NCI-H2081 (cell line): ENCODE data around the gene WNT8A.
A peak's percentile ranks its signal among the peaks of the same experiment; 100 is the strongest.
"Not testable (repeated sequence)": the region's sequence is repeated elsewhere in the genome, so short reads cannot be mapped to it uniquely, and the experiment has no call there.

ENCODE experiments used
- DNase-seq, 2 experiments: peaks; one replicate each; lab custom pipeline; 2025; lab: John Stamatoyannopoulos, UW

WNT8A gene

GRCh38 chr5:138083702-138084101, at the start of gene WNT8A:
WNT8A (plus strand) TSS chr5:138084033; CDS start chr5:138084128, 95 bp downstream.
- DNase-seq = no peak

DNA sequence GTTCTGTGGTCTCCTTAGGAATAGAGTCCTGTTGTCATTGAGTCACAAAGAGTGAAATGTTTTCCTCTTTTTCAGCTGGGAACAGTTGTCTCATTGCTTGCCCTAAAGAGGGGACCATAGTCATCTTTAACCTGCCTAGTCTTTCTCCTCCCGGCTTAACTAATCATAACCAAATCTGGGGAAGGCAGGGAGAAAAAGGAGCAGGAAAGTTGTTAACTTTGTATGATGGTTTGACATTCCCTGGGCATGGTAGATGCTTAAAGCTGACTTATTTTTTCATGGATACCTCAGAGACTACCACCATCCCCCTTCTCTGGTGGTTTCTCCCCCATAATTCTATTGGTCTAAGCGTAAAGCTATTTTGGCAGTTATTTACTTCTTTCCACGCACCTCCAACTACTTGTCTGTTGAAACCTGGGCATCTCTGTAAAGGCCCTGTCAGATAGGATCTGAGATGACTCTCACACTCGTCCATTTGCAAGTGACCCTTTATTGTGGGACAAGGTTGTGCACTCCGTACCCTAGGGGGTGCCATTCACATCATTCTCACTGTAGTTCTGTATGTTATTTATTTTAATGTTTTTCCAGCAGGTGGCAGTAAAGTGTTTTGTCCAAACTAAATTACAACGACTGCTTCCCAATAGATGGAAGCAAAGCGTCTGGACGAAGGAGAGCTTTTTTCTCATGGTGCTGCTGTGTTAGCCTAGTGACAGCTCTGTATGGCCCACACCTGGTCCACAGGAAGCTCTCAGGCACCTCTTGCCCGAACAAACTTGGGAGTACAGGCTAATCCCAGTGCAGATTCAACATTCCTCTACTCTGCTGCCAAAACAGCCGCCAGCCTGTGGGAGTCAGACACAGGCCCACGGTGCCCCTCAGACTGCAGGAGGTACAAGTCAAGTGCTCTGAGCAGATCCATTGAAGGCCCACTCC, 48.0 kb upstream of the WNT8A start:
- DNase-seq = peak; percentile 73 to 82

DNA sequence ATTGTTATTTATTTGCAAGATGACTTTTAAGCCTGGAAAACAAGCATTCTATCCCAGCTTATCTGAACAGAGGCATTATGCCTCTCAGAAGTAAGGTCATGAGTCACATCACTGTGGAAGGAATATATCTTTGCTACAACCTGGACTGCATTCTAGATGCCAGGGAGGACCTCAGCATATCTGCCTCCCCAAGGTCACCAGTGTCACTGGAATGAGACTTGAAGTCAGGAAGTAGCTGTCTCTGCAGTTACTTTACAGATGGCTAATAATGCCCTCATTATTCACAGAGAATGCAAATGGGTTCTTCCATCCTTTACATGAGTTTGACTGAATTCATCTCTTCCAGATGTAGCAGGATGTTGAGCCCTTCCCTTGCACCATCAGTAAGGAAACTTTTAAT, 46.6 kb upstream of the WNT8A start:
- DNase-seq = no peak

- no peak for DNase-seq
Observed at GRCh38 chr5:138037907-138038633, 45.8 kb upstream of the WNT8A start.

DNA sequence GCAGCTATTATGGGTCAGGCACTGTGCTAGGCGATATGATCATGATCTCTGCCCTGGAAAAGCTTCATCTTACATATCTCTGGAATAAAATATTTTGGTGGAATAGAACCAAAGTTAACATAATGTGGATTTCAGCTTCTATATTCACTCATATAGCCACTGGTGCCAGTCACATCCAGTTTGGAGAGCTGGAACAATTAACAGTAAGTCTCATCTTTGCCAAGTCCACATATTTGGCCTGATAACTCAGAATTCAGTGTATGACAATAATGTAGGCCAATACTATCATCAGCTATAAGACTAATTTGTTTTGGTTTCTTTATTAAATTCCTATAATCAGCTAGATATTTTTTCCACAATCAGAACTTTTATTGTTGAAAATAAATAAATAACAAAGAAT, 45.0 kb upstream of the WNT8A start:
- no peak for DNase-seq

GRCh38 chr5:138045283-138045682, 38.5 kb upstream of the WNT8A start:
- DNase-seq = not testable (repeated sequence)

- no peak for DNase-seq
Observed at GRCh38 chr5:138051441-138052296, 32.2 kb upstream of the WNT8A start.

- not testable (repeated sequence) for DNase-seq
Observed at GRCh38 chr5:138052718-138053117, 31.1 kb upstream of the WNT8A start.

- no peak for DNase-seq
Observed at GRCh38 chr5:138053554-138053953, 30.3 kb upstream of the WNT8A start.

GRCh38 chr5:138054206-138054605, 29.6 kb upstream of the WNT8A start:
- no peak for DNase-seq

- no peak for DNase-seq
Observed at GRCh38 chr5:138054847-138055558, 28.8 kb upstream of the WNT8A start.

GRCh38 chr5:138064526-138064925, 19.3 kb upstream of the WNT8A start:
- no peak for DNase-seq

- DNase-seq = no peak
Observed at GRCh38 chr5:138065102-138065501, 18.7 kb upstream of the WNT8A start.

DNA sequence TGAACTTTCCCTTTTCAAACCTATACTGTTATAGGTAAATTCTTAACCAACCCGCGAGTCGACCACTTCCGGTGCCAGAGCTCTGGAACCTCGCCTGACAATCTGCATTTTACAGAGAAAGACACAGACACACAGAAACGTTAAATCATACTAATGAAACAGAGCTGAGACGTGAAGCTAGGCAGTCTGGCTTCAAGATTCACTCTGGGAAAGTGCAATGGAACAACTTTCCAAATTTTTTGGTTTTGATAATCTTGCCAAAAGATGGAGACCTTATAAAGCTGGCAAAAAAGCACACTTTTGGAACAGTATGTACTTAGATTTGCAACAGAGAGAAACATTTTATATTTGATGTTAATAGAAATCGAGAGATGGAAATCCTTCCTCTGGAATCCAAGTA, 15.9 kb upstream of the WNT8A start:
- DNase-seq = no peak

DNA sequence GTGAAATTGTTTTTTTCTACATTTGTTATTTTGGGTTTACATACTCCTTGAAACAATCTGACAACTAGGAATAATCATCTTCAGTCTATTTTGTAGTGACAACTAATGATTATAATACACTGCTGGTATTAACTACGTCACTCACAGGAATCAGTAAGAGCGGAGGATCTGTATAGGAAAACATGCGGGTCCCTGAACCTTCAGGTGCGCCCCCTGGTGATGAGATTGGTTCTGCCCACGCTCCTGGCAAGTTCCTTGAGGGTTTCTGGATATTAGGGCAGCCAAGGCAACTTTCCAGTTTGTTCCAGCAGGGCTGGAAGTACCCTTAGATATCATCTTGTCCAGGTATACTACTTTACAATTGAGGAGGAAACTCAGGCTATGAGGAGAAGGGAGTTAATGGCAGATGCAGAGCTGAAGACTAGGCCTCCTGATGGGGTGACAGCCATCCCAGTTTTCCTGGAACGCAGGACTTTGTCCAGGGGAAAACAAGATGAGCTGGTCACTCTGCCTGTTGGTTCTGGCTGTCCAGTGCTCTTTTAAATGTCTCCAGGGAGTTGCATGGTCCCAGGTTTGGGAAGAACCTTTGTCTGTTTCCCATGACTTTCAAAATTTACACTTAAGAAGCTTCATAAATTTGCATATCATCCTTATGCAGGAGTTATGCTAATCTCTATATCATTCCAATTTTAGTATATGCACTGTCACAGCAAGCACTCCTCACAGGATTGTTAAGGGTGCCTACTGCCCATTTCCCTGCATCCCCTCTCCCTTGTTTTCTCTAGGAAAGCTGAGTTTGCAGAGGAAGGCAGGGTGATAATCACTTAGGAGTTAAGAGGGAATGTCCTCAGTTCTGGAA, 14.9 kb upstream of the WNT8A start:
- peak; percentile 47 to 57 for DNase-seq

DNA sequence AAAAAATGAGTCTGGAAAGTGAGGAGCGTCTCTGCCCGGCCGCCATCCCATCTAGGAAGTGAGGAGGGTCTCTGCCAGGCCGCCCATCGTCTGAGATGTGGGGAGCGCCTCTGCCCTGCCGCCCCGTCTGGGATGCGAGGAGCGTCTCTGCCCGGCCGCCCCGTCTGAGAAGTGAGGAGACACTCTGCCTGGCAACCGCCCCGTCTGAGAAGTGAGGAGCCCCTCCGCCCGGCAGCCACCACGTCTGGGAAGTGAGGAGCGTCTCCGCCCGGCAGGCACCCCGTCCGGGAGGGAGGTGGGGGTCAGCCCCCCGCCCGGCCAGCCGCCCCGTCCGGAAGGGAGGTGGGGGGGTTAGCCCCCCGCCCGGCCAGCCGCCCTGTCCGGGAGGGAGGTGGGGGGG, 13.8 kb upstream of the WNT8A start:
- DNase-seq = not testable (repeated sequence)

GRCh38 chr5:138077064-138077696, 6.7 kb upstream of the WNT8A start:
- peak; percentile 29 to 38 for DNase-seq

DNA sequence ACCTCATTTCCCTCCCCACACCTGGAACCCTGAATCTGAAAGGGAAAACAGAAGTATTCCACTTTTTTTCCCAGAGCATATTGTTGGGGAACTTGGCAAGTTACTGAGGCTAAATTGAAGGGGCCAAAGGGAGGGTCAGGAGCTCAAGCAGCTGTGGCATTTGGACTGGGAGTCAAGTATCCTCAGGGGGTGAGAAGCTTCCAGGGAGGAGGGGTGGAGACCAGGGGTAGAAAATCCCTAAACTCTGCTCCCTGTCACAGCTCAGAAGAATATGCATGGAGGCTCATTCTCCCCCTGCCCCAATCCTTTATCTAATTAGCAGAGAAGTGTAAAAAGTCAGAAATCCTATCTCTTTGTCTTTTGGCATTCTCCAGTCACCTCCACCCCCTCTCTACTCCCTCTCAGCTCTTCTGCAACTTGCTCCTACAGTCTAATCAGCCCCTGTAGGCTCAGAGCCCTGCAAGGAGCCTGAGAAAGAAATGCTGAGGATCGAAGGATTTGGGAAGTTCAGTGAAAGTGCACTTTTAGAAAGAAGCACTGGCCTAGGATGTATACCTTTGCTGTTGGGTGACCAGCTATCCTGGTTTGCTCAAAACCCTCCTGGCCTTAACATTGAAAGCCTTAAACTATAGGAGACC, 5.7 kb upstream of the WNT8A start:
- no peak for DNase-seq

DNA sequence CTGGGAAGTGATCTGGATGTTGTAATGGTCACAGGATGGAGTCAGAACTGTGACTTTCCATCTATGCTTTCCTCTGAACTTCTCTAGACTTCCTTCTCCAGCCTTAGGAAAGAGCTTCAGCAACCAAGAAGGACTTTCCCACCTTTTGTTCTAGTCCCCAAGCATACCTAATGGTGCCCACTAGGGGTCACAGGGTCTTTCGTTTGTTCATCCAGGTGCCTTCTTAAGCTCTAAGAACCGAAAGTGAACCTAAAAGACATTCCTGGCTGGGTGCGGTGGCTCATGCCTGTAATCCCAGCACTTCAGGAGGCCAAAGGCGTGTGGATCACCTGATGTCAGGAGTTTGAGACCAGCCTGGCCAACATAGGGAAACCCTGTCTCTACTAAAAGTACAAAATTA, 1.8 kb upstream of the WNT8A start:
- no peak for DNase-seq

- no peak for DNase-seq
Observed at GRCh38 chr5:138091685-138092084, 7.9 kb downstream of the WNT8A start.
